Cardiac fibroblast (primary cell): ENCODE data around the gene BRSK2.
"Not testable (repeated sequence)": the region's sequence is repeated elsewhere in the genome, so short reads cannot be mapped to it uniquely, and the experiment has no call there.

Experiments
- DNase-seq, 2 donors: peaks; one replicate each; pipeline versions ENCODE4 v3.0.0 to v3.0.0-alpha.2; 2010; ENCODE audit warnings: low read depth in 2 of 2
- H3K4me3 ChIP-seq, 2 donors: replicated peaks in 1 of 2; 1 replicate in 1 of 2; 2 replicates in 1 of 2; pipeline ENCODE4 v1.5.1; 2011; ENCODE audit warnings: low read depth in 2 of 2, low read length in 2 of 2, mild to moderate bottlenecking in 2 of 2, moderate library complexity in 1 of 2
- TF ChIP-seq, protein P1 (sequence below): IDR thresholded peaks from one replicate; pipeline ENCODE4 v1.5.1; 2011; ENCODE audit warnings: low read depth, mild to moderate bottlenecking, low read length, inconsistent platforms

The BRSK2 gene

DNA sequence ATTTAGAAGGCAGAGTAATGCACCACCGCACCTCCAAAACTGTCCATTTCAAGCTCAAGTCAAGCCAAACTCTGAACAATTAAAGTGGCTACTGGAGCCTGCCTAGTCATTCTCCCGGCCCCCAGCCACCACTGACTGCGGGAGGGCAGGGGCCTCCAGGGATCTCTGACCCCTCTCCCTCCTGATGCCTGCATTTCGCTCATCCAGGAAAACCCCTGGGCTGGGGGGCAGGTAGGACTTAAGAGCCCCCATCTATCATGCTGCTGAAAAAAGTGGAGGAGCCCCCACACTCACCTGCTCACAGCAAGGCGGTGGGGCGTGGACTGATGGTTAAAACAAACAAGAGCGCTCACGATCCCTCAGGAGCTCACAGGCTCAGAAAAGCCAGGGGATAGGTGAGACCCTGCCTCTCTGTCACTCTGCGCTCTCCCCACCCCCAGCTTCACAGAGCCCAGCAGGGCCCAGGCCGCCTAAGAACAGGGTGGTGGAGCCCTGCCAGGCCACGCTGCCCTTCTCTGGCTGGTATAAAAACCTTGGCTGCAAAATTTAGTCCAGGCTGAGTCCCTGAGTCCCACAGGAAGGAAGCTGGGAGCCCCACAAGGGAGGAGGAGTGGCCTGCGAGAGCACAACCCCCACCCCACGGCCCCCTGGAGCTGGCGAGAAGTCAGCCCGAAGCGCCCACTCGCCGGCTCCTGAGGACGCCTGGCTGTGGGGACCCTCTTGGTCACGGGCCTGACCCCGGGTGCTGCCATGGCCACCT, 117.8 kb downstream of the BRSK2 start:
- TF ChIP-seq, protein P1, sequence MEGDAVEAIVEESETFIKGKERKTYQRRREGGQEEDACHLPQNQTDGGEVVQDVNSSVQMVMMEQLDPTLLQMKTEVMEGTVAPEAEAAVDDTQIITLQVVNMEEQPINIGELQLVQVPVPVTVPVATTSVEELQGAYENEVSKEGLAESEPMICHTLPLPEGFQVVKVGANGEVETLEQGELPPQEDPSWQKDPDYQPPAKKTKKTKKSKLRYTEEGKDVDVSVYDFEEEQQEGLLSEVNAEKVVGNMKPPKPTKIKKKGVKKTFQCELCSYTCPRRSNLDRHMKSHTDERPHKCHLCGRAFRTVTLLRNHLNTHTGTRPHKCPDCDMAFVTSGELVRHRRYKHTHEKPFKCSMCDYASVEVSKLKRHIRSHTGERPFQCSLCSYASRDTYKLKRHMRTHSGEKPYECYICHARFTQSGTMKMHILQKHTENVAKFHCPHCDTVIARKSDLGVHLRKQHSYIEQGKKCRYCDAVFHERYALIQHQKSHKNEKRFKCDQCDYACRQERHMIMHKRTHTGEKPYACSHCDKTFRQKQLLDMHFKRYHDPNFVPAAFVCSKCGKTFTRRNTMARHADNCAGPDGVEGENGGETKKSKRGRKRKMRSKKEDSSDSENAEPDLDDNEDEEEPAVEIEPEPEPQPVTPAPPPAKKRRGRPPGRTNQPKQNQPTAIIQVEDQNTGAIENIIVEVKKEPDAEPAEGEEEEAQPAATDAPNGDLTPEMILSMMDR = no peak
- H3K4me3 ChIP-seq = no peak overlapping the region
- peak in 1 of 2 donors; percentile 18 for DNase-seq

DNA sequence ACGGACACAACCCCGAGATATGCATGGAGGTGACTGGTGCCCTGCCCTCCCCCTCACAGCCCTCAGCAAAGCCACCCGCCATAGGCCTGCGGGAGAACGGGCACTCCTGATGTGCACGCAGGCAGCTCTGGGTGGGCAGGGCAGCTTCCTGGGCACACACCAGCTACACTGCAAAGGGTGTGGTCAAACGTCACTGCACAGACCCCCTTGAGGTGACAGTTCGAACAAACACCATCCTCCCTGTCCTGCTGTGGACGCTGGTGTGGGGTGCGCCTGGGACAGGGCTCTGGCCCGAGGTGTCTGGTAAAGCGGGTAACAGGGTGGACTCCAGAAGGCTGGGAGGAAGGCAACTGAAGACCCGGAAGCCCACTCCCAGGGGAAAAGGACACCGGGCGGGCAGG, 118.8 kb downstream of the BRSK2 start:
- DNase-seq = no peak
- TF ChIP-seq, protein P1 = no peak

DNA sequence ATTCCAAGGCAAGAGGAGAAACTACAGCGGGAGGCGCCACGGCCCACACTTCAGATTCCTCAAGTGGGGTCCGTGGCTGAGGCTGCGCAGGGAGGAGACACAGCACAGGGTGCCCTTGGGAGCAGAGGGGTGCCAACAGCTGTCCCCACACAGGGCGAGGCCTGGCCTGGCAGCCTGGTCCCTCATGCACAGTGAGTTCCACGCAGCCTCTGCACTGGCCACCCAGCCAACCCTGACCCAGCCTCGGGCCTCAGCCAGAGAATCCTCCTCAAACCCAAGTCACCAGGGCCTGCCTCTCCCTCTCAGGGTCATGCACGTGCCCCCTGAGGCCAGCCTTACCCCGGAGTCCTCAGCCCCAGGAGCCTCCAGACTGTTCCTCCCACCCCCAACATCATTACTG, 119.3 kb downstream of the BRSK2 start:
- TF ChIP-seq, protein P1 = no peak
- no peak overlapping the region for H3K4me3 ChIP-seq

More for the DNA sequence above, 118.8 kb downstream of the BRSK2 start:
- no peak overlapping the region for H3K4me3 ChIP-seq

DNA sequence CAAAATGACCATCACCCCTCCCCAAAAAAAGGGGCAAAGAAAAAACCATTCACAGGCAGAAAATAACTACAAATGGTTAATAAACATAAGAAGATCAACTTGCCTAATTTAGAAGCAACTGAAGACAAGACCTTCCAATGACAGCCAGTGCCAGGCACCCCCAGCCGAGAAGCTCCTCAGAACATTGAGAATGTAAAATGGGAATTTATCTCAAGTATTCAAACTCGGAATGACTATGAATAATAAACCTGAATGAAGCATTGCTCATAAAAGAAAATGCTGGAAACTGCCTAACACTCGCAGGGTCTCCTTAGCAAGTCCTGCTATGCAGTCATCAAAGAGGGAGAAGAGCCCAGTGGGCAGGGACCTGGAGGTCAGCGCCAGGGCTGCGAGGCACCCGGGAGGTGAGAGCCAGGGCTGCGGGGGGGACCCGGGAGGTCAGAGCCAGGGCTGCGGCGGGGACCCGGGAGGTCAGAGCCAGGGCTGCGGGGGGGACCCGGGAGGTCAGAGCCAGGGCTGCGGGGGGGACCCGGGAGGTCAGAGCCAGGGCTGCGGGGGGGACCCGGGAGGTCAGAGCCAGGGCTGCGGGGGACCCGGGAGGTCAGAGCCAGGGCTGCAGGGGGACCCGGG, 120.0 kb downstream of the BRSK2 start:
- TF ChIP-seq, protein P1 = no peak
- H3K4me3 ChIP-seq = no peak overlapping the region
- DNase-seq = no peak

More for the DNA sequence above, 119.3 kb downstream of the BRSK2 start:
- no peak for DNase-seq

DNA sequence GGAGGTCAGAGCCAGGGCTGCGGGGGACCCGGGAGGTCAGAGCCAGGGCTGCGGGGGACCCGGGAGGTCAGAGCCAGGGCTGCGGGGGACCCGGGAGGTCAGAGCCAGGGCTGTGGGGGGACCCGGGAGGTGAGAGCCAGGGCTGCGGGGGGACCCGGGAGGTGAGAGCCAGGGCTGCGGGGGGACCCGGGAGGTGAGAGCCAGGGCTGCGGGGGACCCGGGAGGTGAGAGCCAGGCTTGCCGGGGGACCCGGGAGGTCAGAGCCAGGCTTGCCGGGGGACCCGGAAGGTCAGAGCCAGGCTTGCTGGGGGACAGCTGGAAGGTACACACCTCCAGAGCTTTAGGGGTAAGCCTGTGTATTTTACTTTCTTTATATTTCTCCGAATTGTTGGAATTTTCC, 120.6 kb downstream of the BRSK2 start:
- not testable (repeated sequence) for DNase-seq, H3K4me3 ChIP-seq

DNA sequence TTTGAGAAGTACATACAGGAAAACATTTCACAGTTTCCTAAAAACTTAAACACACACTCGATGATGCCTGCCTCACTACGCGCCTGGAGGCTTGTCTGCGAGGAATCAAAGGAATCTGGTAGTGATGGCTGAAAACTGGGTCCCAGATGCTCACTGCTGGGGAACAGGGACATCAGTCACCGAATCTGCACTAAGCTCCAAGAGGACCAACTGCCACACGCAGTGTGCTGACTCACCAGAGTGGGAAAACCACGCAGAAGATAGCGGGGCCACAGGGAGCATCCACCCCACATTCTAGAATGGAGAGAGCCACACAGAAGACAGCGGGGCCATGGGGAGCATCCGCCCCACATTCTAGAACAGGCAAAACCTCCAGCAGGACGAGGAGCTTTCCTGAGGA, 121.2 kb downstream of the BRSK2 start:
- TF ChIP-seq, protein P1 = no peak
- no peak overlapping the region for H3K4me3 ChIP-seq
- no peak for DNase-seq

DNA sequence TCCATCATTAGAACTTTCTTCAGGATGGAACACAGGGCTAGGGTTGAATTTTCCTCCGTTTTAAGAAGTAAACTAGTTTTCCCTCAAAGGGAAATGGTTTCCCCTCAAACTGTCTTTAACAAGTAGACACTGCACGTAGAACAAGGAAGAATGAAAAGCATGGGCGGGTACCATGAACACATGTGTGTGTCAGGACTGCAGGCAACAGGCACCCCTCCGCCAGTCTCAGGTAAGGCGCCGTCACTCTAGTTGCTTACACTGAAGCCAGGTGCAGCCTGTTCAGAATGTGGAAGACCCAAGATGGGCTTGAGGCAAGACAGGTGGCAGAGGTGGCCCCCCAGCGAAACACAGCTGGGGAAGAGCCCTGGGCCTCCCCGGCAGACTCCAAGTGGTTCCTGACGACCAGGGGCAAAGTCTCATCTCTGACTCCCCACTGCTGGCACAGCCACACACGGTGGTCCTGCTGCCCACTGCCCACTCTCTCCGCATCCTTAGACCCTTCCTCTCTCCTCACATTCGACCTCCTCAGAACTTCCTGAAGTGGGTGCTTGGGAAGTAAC, 122.3 kb downstream of the BRSK2 start:
- H3K4me3 ChIP-seq = no peak overlapping the region
- TF ChIP-seq, protein P1 = no peak
- no peak for DNase-seq
